HG03103 (cell line): ENCODE results near the gene CEP68.
A peak's percentile ranks its signal among the peaks of the same experiment; 100 is the strongest.
"Not testable (repeated sequence)": the region's sequence is repeated elsewhere in the genome, so short reads cannot be mapped to it uniquely, and the experiment has no call there.

Experiments used
- ATAC-seq: cut with Tn5 transposase; IDR thresholded peaks from one replicate; pipeline ENCODE4 v1.9.1; 2021; ENCODE audit warnings: low read depth; ENCODE audit not compliant: unreplicated experiment

CEP68 gene

DNA sequence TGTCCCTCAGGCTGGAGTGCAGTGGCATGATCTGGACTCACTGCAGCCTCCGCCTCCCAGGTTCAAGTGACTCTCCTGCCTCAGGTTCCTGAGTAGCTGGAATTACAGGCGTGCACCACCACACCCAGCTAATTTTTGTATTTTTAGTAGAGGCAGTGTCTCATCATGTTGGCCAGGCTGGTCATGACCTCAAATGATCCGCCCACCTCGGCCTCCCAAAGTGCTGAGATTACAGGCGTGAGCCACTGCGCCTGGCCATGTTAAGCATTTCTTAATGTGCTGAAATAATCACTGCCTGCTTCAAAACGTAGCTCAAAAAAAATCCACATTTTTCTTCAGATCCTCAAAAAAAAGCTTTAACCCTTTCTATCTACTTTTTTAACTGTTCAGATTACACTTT lies 69.2 kb downstream of the CEP68 start:
- not testable (repeated sequence) for ATAC-seq

DNA sequence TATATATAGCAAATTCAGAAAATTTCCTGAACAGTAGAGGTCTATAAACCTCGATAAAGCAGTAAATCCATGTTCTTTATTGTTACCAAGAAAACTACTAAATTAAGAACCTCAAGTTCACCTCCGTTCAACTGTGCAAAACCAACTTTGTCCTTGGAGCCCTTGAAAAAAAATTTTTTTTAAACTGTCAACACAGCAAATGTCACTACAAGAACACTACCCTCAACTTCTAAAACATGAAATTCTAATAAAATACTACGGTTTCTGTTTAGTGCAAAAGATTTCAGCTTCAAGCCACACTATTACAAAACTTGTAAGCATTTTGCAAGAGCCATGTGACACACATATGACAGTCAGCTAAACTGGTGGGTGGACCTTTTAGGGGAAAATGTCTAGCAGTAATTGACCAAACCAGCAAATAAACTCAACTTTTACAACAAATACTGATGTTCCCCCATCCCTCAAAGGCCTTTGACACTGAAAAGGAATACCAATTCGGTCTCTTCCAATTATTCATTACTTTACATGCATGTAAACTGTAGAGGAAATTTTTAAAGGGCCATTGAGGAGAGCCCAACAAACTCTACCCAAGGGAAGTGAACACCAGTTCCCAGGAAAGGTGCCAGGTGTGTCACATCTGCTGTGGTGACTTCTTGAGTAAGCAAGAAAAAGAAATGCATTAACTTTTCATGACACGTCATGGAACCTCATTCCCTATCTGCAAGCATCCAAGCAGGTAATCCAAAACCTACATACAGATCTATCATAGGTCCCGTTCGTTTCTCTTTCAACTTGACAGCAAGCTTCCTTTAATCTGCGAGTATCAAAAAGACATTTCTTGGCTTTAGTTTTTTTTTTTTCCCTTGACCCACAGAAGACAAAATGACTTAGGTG lies 72.3 kb downstream of the CEP68 start:
- no peak for ATAC-seq

DNA sequence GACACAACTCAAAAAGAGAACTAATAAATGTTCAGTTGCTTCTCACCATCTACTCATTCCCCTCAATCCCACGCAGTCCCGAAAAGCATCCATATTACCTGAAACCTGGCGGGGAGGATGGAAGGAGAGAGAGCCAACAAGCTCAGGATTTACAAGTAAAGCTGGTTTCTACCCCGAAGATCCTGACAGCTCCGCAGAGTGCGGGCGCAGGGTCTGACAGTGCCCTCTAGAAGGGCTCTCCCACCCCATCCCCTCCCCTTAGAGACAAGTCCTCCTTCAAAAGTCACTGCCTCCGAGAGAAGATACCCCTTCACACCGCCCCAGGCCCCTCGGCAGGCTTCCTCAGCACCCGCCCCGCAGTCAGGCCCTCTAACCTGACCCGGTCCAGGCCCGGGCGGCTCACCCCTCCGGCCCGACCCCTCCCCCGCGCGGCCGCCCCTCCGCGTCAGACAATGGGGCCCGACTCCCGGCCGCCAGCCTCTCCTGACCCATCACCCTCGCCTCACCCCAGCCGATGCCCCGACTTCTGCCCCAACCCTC lies 73.1 kb downstream of the CEP68 start:
- no peak for ATAC-seq

DNA sequence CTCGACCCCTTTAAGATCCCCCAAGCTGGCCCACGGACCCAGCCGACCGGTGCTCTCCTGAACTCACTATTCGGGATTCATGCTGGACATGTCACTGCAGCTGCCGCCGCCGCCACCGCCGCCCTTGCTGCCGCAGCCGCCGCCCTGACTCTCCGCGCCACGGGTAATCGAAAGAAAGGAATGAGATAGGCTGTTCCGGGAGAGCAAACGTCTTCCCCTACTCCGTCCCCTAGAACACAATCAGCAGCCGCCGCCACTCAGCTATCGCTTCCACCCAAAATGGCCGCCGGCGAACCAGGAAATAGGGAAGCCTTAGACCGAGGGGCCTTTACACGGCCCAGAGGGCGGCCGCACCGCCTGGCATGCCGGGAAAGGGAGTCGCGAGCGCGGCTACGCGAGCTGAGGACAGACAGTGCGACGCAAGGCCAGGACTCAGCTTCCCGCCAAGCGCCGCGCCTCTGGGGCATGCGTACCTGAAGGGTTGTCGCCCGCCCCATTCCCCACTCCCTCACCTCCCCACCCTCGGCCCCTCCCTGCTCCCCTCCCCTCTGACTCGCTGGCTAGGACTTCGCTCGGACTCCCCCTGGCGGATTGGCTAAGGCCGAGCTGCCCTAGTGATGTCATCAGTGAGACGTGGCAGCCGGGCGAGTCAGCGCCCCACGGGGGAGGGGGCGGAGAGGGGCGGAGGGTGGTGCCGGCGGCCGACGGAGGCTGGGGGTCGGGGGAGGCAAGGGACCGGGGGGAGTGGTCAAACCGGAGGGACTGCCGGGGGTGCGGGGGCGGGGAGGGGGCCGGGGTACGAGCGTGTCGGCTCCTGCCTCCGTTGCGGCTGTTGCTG lies 73.8 kb downstream of the CEP68 start, which contains the start of gene RAB1A:
Gene RAB1A, minus strand, starts transcription at position 281 of the 838 bp plus-strand sequence. Its CDS starts 191 bp downstream, at position 90.
- ATAC-seq, result peak; percentile 94

DNA sequence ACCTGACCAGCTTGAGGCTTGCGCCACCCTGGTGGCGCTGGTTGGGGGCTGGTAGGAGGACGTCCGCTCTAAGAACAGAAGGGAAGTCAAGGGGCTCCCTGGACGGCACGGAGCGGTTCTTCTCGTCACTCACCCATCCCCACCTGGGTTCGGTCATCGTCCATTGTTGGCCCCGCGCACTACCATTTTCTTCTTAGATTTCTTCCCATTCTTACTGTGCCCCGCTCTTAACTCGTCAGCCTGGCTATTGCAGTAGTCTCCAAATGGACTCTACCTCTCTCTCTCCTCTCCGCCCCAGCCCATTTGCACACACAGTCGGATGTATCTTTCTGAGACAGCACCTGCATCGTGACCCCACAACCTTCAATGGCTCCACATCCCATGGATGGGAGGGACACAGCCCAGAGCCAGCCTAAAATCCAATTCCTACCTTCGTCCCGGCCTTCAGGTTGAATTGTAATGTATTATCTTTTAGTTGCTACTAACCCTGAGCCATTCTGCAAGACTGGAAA lies 74.5 kb downstream of the CEP68 start:
- peak; percentile 9 for ATAC-seq

DNA sequence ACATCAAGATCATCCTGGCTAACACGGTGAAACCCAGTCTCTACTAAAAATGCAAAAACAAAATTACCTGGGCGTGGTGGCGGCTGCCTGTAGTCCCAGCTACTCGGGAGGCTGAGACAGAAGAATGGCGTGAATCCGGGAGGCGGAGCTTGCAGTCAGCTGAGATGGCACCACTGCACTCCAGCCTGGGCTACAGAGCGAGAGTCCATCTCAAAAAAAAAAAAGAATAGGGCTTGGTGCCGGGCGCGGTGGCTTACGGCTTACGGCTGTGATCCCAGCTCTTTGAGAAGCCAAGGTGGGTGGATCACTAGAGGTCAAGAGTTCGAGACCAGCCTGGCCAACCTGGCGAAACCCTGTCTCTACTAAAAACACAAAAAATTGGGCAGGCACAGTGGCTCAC lies 76.7 kb downstream of the CEP68 start:
- ATAC-seq, result not testable (repeated sequence)

DNA sequence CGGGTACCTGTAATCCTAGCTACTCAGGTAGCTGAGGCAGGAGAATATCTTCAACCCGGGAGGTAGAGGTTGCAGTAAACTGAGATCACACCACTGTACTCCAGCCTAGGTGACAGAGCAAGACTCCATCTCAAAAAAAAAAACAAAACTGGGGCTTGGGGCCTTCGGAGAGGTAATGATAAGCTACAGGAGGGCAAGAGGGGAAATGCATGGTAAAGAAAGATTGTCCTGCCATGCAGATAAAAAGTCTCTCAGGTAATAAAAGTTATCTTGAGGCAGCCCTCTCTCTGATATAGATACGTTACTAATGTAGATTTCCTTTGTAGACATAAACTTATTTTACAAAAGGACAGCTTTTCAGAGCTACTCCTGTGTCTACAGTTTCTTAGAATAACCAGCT lies 77.4 kb downstream of the CEP68 start:
- no peak for ATAC-seq

DNA sequence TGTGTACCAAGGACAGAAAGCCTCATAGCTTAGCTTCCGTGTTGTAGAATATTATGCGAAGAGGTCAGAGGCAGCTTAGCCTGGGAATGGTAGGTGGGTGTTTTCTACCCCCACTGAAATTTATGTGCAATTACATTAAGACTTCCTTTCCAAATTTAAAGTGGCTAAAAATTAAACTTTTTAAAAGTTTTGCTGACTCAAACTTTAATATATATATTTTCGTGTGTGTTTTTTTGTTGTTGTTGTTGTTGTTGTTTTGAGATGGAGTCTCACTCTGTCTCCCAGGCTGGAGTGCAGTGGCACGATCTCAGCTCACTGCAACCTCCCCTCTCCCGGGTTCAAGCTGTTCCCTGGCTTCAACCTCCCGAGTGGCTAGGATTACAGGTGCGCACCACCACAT lies 77.9 kb downstream of the CEP68 start:
- ATAC-seq, result no peak

DNA sequence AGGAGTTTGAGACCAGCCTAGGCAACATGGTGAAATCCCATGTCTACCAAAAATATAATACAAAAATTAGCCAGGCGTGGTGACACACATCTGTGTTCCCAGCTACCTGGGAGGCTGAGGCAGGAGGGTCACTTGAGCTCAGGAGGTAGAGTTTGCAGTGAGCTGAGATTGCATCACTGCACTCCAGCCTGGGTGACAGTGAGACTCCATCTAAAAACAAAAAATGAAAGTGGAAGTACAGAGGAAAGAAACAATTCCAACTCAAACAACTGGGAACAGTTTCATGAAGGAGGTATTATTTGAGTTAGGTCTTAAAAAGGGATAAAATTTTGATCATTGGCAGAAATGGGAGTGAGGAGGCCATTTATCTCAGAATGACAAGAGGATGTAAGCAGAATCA lies 80.0 kb downstream of the CEP68 start:
- no peak for ATAC-seq
